ENCODE results near the gene RHOT2. TPM values are rescaled to one million over a fixed set of nuclear protein-coding genes. Genes with fewer than 3 reads are reported as not detected.

Gene RHOT2
- total RNA-seq, 1 donor from 2014 or later: 163 TPM

DNA sequence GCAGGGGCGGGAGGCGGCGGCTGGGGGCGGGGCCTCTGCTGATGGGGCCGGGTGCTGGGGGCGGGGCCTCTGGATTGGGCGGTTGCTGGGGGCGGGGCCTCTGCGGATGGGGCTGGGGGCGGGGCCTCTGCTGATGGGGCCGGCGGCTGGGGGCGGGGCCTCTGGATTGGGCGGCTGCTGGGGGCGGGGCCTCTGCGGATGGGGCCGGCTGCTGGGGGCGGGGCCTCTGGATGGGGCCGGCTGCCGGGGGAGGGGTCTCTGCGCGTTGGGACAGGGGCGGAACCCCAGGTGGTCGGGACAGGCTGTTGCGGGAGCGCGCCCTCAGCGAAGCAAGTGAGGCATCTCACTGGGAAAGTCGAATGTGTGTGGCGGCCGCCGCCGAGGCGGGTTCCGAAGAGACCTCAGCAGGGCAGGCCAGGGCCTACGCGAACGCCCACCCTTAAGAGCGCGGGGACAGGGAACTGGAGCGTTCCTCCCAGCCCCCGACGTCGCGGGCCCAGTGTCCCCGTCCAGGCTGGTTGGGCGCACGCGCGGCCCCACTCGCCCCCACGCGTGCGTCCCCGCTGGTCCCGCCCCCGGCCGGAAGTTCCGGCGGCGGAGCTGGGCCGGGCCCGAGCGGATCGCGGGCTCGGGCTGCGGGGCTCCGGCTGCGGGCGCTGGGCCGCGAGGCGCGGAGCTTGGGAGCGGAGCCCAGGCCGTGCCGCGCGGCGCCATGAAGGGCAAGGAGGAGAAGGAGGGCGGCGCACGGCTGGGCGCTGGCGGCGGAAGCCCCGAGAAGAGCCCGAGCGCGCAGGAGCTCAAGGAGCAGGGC, 12.1 kb downstream of the RHOT2 start, which contains the start of gene STUB1:
STUB1 (plus strand) TSS at position 597 of the 811 bp plus-strand sequence; CDS start at position 713, 116 bp downstream.
- Mint-ChIP-seq H3K36me3 (peaks cover 4% of the 10 kb centered on the region), H3K4me1 (ENCODE audit: unreplicated experiment) (peaks cover 3% of the 10 kb centered on the region), H3K27ac (peak within 1 kb of the TSS; percentile 72), H3K4me3 (peak within 1 kb of the TSS; percentile 89), H3K9me3 (no peaks in the 10 kb centered on the region), H3K27me3 (peaks cover 3% of the 10 kb centered on the region)
- TF ChIP-seq, protein P1, sequence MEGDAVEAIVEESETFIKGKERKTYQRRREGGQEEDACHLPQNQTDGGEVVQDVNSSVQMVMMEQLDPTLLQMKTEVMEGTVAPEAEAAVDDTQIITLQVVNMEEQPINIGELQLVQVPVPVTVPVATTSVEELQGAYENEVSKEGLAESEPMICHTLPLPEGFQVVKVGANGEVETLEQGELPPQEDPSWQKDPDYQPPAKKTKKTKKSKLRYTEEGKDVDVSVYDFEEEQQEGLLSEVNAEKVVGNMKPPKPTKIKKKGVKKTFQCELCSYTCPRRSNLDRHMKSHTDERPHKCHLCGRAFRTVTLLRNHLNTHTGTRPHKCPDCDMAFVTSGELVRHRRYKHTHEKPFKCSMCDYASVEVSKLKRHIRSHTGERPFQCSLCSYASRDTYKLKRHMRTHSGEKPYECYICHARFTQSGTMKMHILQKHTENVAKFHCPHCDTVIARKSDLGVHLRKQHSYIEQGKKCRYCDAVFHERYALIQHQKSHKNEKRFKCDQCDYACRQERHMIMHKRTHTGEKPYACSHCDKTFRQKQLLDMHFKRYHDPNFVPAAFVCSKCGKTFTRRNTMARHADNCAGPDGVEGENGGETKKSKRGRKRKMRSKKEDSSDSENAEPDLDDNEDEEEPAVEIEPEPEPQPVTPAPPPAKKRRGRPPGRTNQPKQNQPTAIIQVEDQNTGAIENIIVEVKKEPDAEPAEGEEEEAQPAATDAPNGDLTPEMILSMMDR (conservative IDR thresholded peaks at IDR 0.05): no peak
- DNase-seq (ENCODE audit: extremely low spot score, unreplicated experiment): peak; percentile 95

DNA sequence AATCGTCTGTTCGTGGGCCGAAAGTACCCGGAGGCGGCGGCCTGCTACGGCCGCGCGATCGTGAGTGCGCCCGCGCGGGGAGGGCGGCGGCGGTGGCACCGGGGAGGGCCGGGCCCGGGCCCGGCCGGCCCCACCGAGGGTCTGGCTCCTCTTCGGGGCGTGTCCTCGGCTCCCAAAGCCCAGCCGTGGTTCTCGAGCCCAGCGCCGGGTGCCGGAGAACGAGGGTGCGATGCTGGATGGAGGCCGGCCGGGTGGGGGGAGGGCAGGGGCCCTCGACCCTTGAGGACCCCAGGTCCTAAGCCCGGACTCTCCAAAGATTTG, 12.7 kb downstream of the RHOT2 start:
- H3K27ac Mint-ChIP-seq: peak overlapping the region; percentile 72
- peaks cover 4% of the 10 kb centered on the region for H3K36me3 Mint-ChIP-seq
- H3K4me3 Mint-ChIP-seq: peak overlapping the region; percentile 84
- H3K4me1 Mint-ChIP-seq (ENCODE audit: unreplicated experiment): peaks cover 3% of the 10 kb centered on the region
- TF ChIP-seq, protein P1 (conservative IDR thresholded peaks at IDR 0.05): no peak
- H3K27me3 Mint-ChIP-seq: no peaks in the 10 kb centered on the region
- no peaks in the 10 kb centered on the region for H3K9me3 Mint-ChIP-seq
- DNase-seq (ENCODE audit: extremely low spot score, unreplicated experiment): no peak

DNA sequence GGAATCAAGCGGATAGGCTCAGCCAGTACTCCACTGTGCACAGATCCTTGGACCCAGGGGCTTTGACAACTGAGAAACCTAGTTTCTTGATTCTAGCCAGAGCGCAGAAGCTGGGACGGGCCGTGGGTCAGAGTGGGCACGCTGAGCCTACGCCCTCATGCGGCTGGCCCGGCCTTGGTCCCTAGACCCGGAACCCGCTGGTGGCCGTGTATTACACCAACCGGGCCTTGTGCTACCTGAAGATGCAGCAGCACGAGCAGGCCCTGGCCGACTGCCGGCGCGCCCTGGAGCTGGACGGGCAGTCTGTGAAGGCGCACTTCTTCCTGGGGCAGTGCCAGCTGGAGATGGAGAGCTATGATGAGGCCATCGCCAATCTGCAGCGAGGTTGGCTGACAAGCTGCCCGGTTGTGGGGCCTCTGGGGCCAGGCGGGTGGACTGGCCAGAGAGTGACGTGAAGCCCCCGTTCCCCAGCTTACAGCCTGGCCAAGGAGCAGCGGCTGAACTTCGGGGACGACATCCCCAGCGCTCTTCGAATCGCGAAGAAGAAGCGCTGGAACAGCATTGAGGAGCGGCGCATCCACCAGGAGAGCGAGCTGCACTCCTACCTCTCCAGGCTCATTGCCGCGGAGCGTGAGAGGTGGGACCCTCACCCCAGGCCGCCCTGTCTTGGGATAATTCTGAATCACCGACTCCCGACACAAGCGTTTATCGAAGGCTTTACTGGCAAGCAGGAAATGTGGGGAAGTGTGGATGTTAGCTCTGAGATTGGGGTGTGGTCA, 13.2 kb downstream of the RHOT2 start:
- H3K4me1 Mint-ChIP-seq (ENCODE audit: unreplicated experiment): peaks cover 3% of the 10 kb centered on the region
- no peaks in the 10 kb centered on the region for H3K27me3 Mint-ChIP-seq
- DNase-seq (ENCODE audit: extremely low spot score, unreplicated experiment): no peak
- no peaks in the 10 kb centered on the region for H3K9me3 Mint-ChIP-seq
- TF ChIP-seq, protein P1 (conservative IDR thresholded peaks at IDR 0.05): no peak
- H3K36me3 Mint-ChIP-seq: peaks cover 4% of the 10 kb centered on the region
- H3K4me3 Mint-ChIP-seq: peak overlapping the region; percentile 84
- H3K27ac Mint-ChIP-seq: peak overlapping the region; percentile 72

DNA sequence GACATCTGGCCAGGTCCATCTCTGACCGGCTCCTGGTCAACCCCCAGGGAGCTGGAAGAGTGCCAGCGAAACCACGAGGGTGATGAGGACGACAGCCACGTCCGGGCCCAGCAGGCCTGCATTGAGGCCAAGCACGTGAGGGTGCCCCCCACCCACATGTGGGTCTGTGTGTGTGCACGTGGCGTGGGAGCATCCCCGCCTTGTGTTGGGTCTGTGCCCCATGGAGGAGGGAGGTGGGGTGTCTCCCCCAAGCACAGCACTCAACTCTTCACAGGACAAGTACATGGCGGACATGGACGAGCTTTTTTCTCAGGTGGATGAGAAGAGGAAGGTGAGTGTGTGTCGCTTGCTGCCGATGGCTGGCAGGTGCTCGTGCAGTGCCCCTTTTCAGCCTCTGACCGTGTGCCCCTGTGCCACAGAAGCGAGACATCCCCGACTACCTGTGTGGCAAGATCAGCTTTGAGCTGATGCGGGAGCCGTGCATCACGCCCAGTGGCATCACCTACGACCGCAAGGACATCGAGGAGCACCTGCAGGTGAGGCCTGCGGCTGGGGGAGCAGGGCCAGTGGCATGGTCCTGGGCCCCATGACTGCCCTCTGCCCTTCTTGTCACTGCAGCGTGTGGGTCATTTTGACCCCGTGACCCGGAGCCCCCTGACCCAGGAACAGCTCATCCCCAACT, 14.0 kb downstream of the RHOT2 start:
- Mint-ChIP-seq H3K27me3 (no peaks in the 10 kb centered on the region), H3K4me1 (ENCODE audit: unreplicated experiment) (peaks cover 3% of the 10 kb centered on the region), H3K4me3 (peak overlapping the region; percentile 84), H3K9me3 (no peaks in the 10 kb centered on the region), H3K36me3 (peaks cover 4% of the 10 kb centered on the region), H3K27ac (peak overlapping the region; percentile 9)
- DNase-seq (ENCODE audit: extremely low spot score, unreplicated experiment): no peak
- TF ChIP-seq, protein P1 (conservative IDR thresholded peaks at IDR 0.05): no peak

DNA sequence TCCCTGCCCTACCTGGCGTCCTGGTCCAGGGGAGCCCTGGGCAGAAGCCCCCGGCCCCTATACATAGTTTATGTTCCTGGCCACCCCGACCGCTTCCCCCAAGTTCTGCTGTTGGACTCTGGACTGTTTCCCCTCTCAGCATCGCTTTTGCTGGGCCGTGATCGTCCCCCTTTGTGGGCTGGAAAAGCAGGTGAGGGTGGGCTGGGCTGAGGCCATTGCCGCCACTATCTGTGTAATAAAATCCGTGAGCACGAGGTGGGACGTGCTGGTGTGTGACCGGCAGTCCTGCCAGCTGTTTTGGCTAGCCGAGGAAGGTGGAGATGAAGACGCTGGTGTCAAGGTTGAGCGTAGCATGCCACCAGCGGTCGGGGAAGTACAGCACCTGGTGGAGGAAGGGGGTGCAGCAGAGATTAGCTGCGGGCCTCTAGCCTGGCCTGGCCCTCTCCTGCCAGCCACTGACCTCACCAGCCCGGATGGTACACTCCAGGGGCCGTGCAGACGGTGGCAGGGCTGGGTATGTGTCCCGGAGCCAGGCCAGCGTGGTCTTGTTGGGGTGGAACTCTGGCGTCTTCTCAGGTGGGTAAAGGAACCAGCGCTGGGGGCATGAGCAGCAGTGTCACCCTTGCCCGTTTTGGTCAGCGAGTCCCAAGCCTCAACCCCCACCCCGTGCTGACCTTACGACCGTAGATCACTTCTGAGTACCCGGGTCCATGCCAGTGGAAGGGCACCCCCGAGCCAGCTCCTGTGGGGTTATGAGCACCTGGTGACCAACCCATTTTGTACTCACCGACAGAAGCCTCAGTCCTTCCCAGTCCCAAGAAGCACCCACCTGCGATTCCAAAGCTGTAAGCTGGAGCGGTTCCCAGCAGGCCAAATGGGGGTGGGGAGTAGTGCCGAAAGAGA, 14.8 kb downstream of the RHOT2 start:
- no peaks in the 10 kb centered on the region for H3K27me3 Mint-ChIP-seq
- peaks cover 4% of the 10 kb centered on the region for H3K36me3 Mint-ChIP-seq
- H3K27ac Mint-ChIP-seq: peak overlapping the region; percentile 74

More for the DNA sequence above, 14.8 kb downstream of the RHOT2 start:
- TF ChIP-seq, protein P1 (conservative IDR thresholded peaks at IDR 0.05): peak; percentile 18
- Mint-ChIP-seq H3K4me3 (peak overlapping the region; percentile 84), H3K4me1 (ENCODE audit: unreplicated experiment) (peaks cover 3% of the 10 kb centered on the region), H3K9me3 (no peaks in the 10 kb centered on the region)
- no peak for DNase-seq (ENCODE audit: extremely low spot score, unreplicated experiment)
